ENCODE data around the gene SIN3B. TPM values are rescaled to one million over a fixed set of nuclear protein-coding genes. Genes with fewer than 3 reads are reported as not detected.

SIN3B gene
- polyA plus RNA-seq, 2 of the 4 experiments (the other 2 are of a cell fraction): 12.2 to 21.3 TPM

GRCh38 chr19:16868423-16869130 lies 39.4 kb downstream of the SIN3B start:
- ATAC-seq (no peak), DNase-seq (ENCODE audit: low read depth in 1 of 2, low spot score in 1 of 2) (no peak), FAIRE-seq (no peak)
- POLR2A ChIA-PET: no interaction called here
- CTCF ChIA-PET: no interaction called here
- Histone ChIP-seq H3K27ac (no peak overlapping the region), H3K9me3 (no peaks in the 10 kb centered on the region), H3K4me2 (no peak overlapping the region), H3K4me1 (no peaks in the 10 kb centered on the region), H3K4me3 (no peak overlapping the region)
- TF ChIP-seq RNF2 (IDR thresholded peaks at IDR 0.05; ENCODE audit: borderline replicate concordance, low read depth): no peak
- 92% methylated on average over 14 of the region's 20 CpGs for WGBS (ENCODE audit: missing lambda C conversion rate)

- ATAC-seq (no peak), FAIRE-seq (no peak), DNase-seq (ENCODE audit: low read depth in 1 of 2, low spot score in 1 of 2) (no peak)
- H3K27ac ChIP-seq: no peak overlapping the region
- ChIA-PET CTCF (interaction anchor here (1.0 kb wide), 1 partner anchor 98 kb away, joined by 3 read pairs; no protein-coding TSS in a partner anchor), POLR2A (no interaction called here)
- TF ChIP-seq EHMT2 (IDR thresholded peaks at IDR 0.05; ENCODE audit: low read depth) (no peak), CBX2 (IDR thresholded peaks at IDR 0.05; ENCODE audit: borderline replicate concordance, low read depth) (no peak), HEYL (CRISPR knock-in tag; IDR thresholded peaks at IDR 0.05) (no peak), RAD21 (conservative IDR thresholded peaks at IDR 0.05 in 1 of 2, IDR thresholded peaks at IDR 0.05 in 1 of 2) (no peak), MAFK (IDR thresholded peaks at IDR 0.05; ENCODE audit: partially characterized antibody) (no peak), ESRRA (IDR thresholded peaks at IDR 0.05; ENCODE audit: borderline replicate concordance, low read length) (no peak), PBX3 (IDR thresholded peaks at IDR 0.05) (no peak)
- H3K9me3 ChIP-seq: no peaks in the 10 kb centered on the region
- H3K4me3 ChIP-seq: no peak overlapping the region
- WGBS (ENCODE audit: missing lambda C conversion rate): 93% methylated on average over 3 of the region's 30 CpGs
- no peak overlapping the region for H3K4me2 ChIP-seq
- no peaks in the 10 kb centered on the region for H3K4me1 ChIP-seq
Observed at GRCh38 chr19:16869331-16869972, 40.3 kb downstream of the SIN3B start.

- no peak for ATAC-seq
- TF ChIP-seq GATA3 (IDR thresholded peaks at IDR 0.05; ENCODE audit: borderline replicate concordance) (no peak), RAD21 (conservative IDR thresholded peaks at IDR 0.05 in 1 of 2, IDR thresholded peaks at IDR 0.05 in 1 of 2) (no peak), MAZ (IDR thresholded peaks at IDR 0.05; ENCODE audit: borderline replicate concordance, low read depth, low read length) (no peak), ESRRA (IDR thresholded peaks at IDR 0.05; ENCODE audit: borderline replicate concordance, low read length) (no peak), NPAS2 (CRISPR knock-in tag; IDR thresholded peaks at IDR 0.05; ENCODE audit: borderline replicate concordance) (no peak), CHD4 (IDR thresholded peaks at IDR 0.05; ENCODE audit: borderline replicate concordance) (no peak), HOXA7 (CRISPR knock-in tag; IDR thresholded peaks at IDR 0.05) (no peak), SREBF2 (IDR thresholded peaks at IDR 0.05) (no peak), KDM1A (IDR thresholded peaks at IDR 0.05; ENCODE audit: low read depth) (no peak), NFE2L2 (conservative IDR thresholded peaks at IDR 0.05; ENCODE audit: low read length) (no peak), BHLHE40 (IDR thresholded peaks at IDR 0.05; ENCODE audit: low read depth, low read length) (no peak)
- WGBS (ENCODE audit: missing lambda C conversion rate): 68% methylated on average over 7 of the region's 7 CpGs
- no peak overlapping the region for H3K4me3 ChIP-seq
- peak in 1 of 2 experiments; percentile 19 for DNase-seq (ENCODE audit: low read depth in 1 of 2, low spot score in 1 of 2)
- H3K27ac ChIP-seq: no peak overlapping the region
- CTCF ChIA-PET: interaction anchor here (0.9 kb wide), 1 partner anchor 42 kb away, joined by 3 read pairs; no protein-coding TSS in a partner anchor
- H3K4me2 ChIP-seq: no peak overlapping the region
- no peak for FAIRE-seq
- no peaks in the 10 kb centered on the region for H3K9me3 ChIP-seq
- POLR2A ChIA-PET: no interaction called here
- H3K4me1 ChIP-seq: no peaks in the 10 kb centered on the region
Observed at GRCh38 chr19:16871871-16872270, 42.7 kb downstream of the SIN3B start.

GRCh38 chr19:16872728-16873127 lies 43.5 kb downstream of the SIN3B start:
- ChIA-PET POLR2A (interaction anchor here (0.6 kb wide), 1 partner anchor 133 kb away, joined by 3 read pairs; no protein-coding TSS in a partner anchor), CTCF (interaction anchor here (0.9 kb wide), 1 partner anchor 43 kb away, joined by 3 read pairs; no protein-coding TSS in a partner anchor)
- Histone ChIP-seq H3K4me2 (no peak overlapping the region), H3K4me3 (no peak overlapping the region), H3K4me1 (no peaks in the 10 kb centered on the region), H3K27ac (no peak overlapping the region), H3K9me3 (no peaks in the 10 kb centered on the region)
- TF ChIP-seq KDM5A (IDR thresholded peaks at IDR 0.05): no peak
- TF ChIP-seq ATOH8 (CRISPR knock-in tag; IDR thresholded peaks at IDR 0.05; ENCODE audit: low read depth): no peak
- no peak for TF ChIP-seq PBX3 (IDR thresholded peaks at IDR 0.05)
- TF ChIP-seq CHD2 (IDR thresholded peaks at IDR 0.05; ENCODE audit: low read length, partially characterized antibody): no peak
- TF ChIP-seq RARB (CRISPR knock-in tag; IDR thresholded peaks at IDR 0.05): no peak
- no peak for DNase-seq (ENCODE audit: low read depth in 1 of 2, low spot score in 1 of 2)
- WGBS (ENCODE audit: missing lambda C conversion rate): 95% methylated on average over 14 of the region's 21 CpGs
- ATAC-seq: no peak
- FAIRE-seq: no peak
